Calu3 (cell line): Measurements from ENCODE around the gene GSTT2. TPM values are rescaled to one million over a fixed set of nuclear protein-coding genes. Genes with fewer than 3 reads are reported as not detected.
A peak's percentile ranks its signal among the peaks of the same experiment; 100 is the strongest.
"Not testable (repeated sequence)": the region's sequence is repeated elsewhere in the genome, so short reads cannot be mapped to it uniquely, and the experiment has no call there.

Experiments used
- BruUV-seq: library from RNA; stranded (reverse); fragments of 400-500 nt; replicated peaks from 2 replicates; lab custom pipeline; 2021; lab: Mats Ljungman, UMichigan
- CTCF ChIA-PET: fragments of 300-600 bp; sonication (Branson Sonifier 250); formaldehyde crosslinking; loops from one replicate; lab custom pipeline; 2022; ENCODE audit warnings: antibody characterized with exemption; lab: Charles Lee
- DNase-seq: peaks from one replicate; pipeline ENCODE4 v3.0.0; 2022
- H3K27ac Mint-ChIP-seq: one replicate; pipeline ENCODE4 v1.8.0; 2022; ENCODE audit warnings: mixed read lengths; ENCODE audit not compliant: unreplicated experiment
- H3K27me3 Mint-ChIP-seq: one replicate; pipeline ENCODE4 v1.8.0; 2022; ENCODE audit warnings: mixed read lengths; ENCODE audit not compliant: unreplicated experiment
- H3K36me3 Mint-ChIP-seq: one replicate; pipeline ENCODE4 v1.8.0; 2022; ENCODE audit warnings: mild to moderate bottlenecking, moderate library complexity, mixed read lengths; ENCODE audit not compliant: insufficient read depth, unreplicated experiment
- H3K4me1 Mint-ChIP-seq: one replicate; pipeline ENCODE4 v1.8.0; 2022; ENCODE audit warnings: mild to moderate bottlenecking, low read depth, mixed read lengths; ENCODE audit not compliant: unreplicated experiment
- H3K4me3 Mint-ChIP-seq: one replicate; pipeline ENCODE4 v1.8.0; 2022; ENCODE audit warnings: mild to moderate bottlenecking, low read depth, moderate library complexity, mixed read lengths; ENCODE audit not compliant: unreplicated experiment
- H3K9me3 Mint-ChIP-seq: one replicate; pipeline ENCODE4 v1.8.0; 2022; ENCODE audit warnings: low read depth, mixed read lengths; ENCODE audit not compliant: unreplicated experiment
- CTCF ChIP-seq: fragments of 200-600 bp; IDR thresholded peaks from one replicate; pipeline ENCODE4 v1.8.0; 2022; ENCODE audit warnings: antibody characterized with exemption; ENCODE audit not compliant: unreplicated experiment
- intact Hi-C: fragments of 100-400 bp; cut with micrococcal nuclease; formaldehyde crosslinking; loops from one replicate; pipeline ENCODE4 v1.10.0; 2022; ENCODE audit not compliant: unreplicated experiment
- total RNA-seq: library from RNA; stranded (reverse); gene quantifications from 2 replicates; pipeline ENCODE4 v1.2.3, GENCODE V29; 2022

Gene GSTT2
- total RNA-seq, 1 experiment from 2014 or later = 0.85 TPM

GRCh38 chr22:23952794-23953405 lies 27.0 kb upstream of the GSTT2 start:
- H3K27ac Mint-ChIP-seq, DNase-seq, intact Hi-C loops, H3K4me1 Mint-ChIP-seq, H3K9me3 Mint-ChIP-seq, CTCF ChIA-PET, H3K36me3 Mint-ChIP-seq, BruUV-seq, H3K4me3 Mint-ChIP-seq: not testable (repeated sequence)
- peaks cover 12% of the 10 kb centered on the region for H3K27me3 Mint-ChIP-seq

GRCh38 chr22:23953485-23953884 lies 26.4 kb upstream of the GSTT2 start:
- H3K4me3 Mint-ChIP-seq, intact Hi-C loops, H3K4me1 Mint-ChIP-seq, CTCF ChIA-PET, BruUV-seq, H3K36me3 Mint-ChIP-seq, H3K9me3 Mint-ChIP-seq, H3K27ac Mint-ChIP-seq, DNase-seq: not testable (repeated sequence)
- peaks cover 12% of the 10 kb centered on the region for H3K27me3 Mint-ChIP-seq

- BruUV-seq, H3K9me3 Mint-ChIP-seq, H3K4me3 Mint-ChIP-seq, intact Hi-C loops, CTCF ChIA-PET, H3K36me3 Mint-ChIP-seq, DNase-seq, H3K4me1 Mint-ChIP-seq, H3K27ac Mint-ChIP-seq: not testable (repeated sequence)
- peaks cover 12% of the 10 kb centered on the region for H3K27me3 Mint-ChIP-seq
These were observed 25.5 kb upstream of the GSTT2 start for GRCh38 chr22:23954193-23954990.

GRCh38 chr22:23954991-23955305 lies 25.0 kb upstream of the GSTT2 start:
- DNase-seq, H3K36me3 Mint-ChIP-seq, BruUV-seq, H3K4me1 Mint-ChIP-seq, H3K9me3 Mint-ChIP-seq, CTCF ChIA-PET, H3K27ac Mint-ChIP-seq, H3K4me3 Mint-ChIP-seq: not testable (repeated sequence)
- intact Hi-C loops = loop anchor here (5.0 kb wide), 1 partner anchor 93 kb away; no protein-coding TSS in a partner anchor
- peaks cover 12% of the 10 kb centered on the region for H3K27me3 Mint-ChIP-seq

- H3K27me3 Mint-ChIP-seq = peaks cover 12% of the 10 kb centered on the region
- BruUV-seq, H3K4me3 Mint-ChIP-seq, H3K36me3 Mint-ChIP-seq, DNase-seq, H3K27ac Mint-ChIP-seq, H3K4me1 Mint-ChIP-seq, H3K9me3 Mint-ChIP-seq: not testable (repeated sequence)
- CTCF ChIA-PET = interaction anchor here (0.7 kb wide), 1 partner anchor 62 kb away, joined by 5 read pairs; the partner anchor contains the start of gene MIF
- intact Hi-C loops = loop anchor here (5.0 kb wide), 1 partner anchor 94 kb away; no protein-coding TSS in a partner anchor
These were observed 24.0 kb upstream of the GSTT2 start for GRCh38 chr22:23955886-23956285.

GRCh38 chr22:23956301-23956900 lies 23.5 kb upstream of the GSTT2 start:
- CTCF ChIA-PET = interaction anchor here (0.7 kb wide), 1 partner anchor 62 kb away, joined by 5 read pairs; the partner anchor contains the start of gene MIF
- not testable (repeated sequence) for H3K4me3 Mint-ChIP-seq, H3K27ac Mint-ChIP-seq, BruUV-seq, H3K4me1 Mint-ChIP-seq, H3K9me3 Mint-ChIP-seq, H3K36me3 Mint-ChIP-seq
- TF ChIP-seq CTCF = peak; percentile 91
- intact Hi-C loops = loop anchor here (5.0 kb wide), 1 partner anchor 94 kb away; no protein-coding TSS in a partner anchor
- DNase-seq = peak; percentile 77
- H3K27me3 Mint-ChIP-seq = peaks cover 12% of the 10 kb centered on the region

GRCh38 chr22:23961084-23961771 lies 18.7 kb upstream of the GSTT2 start, which contains the start of gene GSTT2B:
TSS of gene GSTT2B (minus strand) at chr22:23961195. CDS start at chr22:23961131, 64 bp downstream.
- CTCF ChIA-PET, H3K27me3 Mint-ChIP-seq: not testable (repeated sequence)

GRCh38 chr22:23966094-23966493 lies 13.8 kb upstream of the GSTT2 start:
- intact Hi-C loops, BruUV-seq: not testable (repeated sequence)
- H3K36me3 Mint-ChIP-seq = peaks cover 14% of the 10 kb centered on the region

More at GRCh38 chr22:23961084-23961771, 18.7 kb upstream of the GSTT2 start, which contains the start of gene GSTT2B:
- intact Hi-C loops, BruUV-seq, H3K4me3 Mint-ChIP-seq, H3K9me3 Mint-ChIP-seq, H3K4me1 Mint-ChIP-seq, H3K36me3 Mint-ChIP-seq, DNase-seq, H3K27ac Mint-ChIP-seq: not testable (repeated sequence)

More at GRCh38 chr22:23966094-23966493, 13.8 kb upstream of the GSTT2 start:
- H3K4me3 Mint-ChIP-seq, DNase-seq, H3K9me3 Mint-ChIP-seq, CTCF ChIA-PET, H3K27me3 Mint-ChIP-seq, H3K27ac Mint-ChIP-seq: not testable (repeated sequence)
- peaks cover 19% of the 10 kb centered on the region for H3K4me1 Mint-ChIP-seq
